Right lobe of liver (tissue), 6 donors: Measurements from ENCODE around the gene NCKAP5. TPM values are rescaled to one million over a fixed set of nuclear protein-coding genes. Genes with fewer than 3 reads are reported as not detected.

Source experiments
- ATAC-seq, 4 donors: fragments of 200-7000 bp; cut with Tn5 transposase; one replicate each; pipeline ENCODE4 v1.9.1; 2020; ENCODE audit warnings: mild to moderate bottlenecking in 4 of 4, moderate library complexity in 4 of 4
- DNase-seq, 3 donors: peaks; one replicate each; pipeline ENCODE4 v3.0.0-alpha.2; 2020
- H3K27ac ChIP-seq, 3 donors: fragments of 200-600 bp; one replicate each; pipeline ENCODE4 v1.8.0; 2022
- H3K27me3 ChIP-seq, 2 donors: fragments of 200-600 bp; one replicate each; pipeline ENCODE4 v1.8.0; 2022
- H3K36me3 ChIP-seq, 4 donors: fragments of 200-600 bp; sonication (generic) in 1 of 4; one replicate each; pipeline versions ENCODE4 v1.5.1 to v1.8.0; 2017 to 2022; ENCODE audit warnings: control low read depth in 1 of 4
- H3K4me1 ChIP-seq, 4 donors: fragments of 200-600 bp; sonication (generic) in 1 of 4; one replicate each; pipeline versions ENCODE4 v1.5.1 to v1.8.0; 2017 to 2022; ENCODE audit warnings: control low read depth in 1 of 4
- H3K4me3 ChIP-seq, 3 donors: fragments of 200-600 bp; one replicate each; pipeline ENCODE4 v1.8.0; 2022
- H3K9me3 ChIP-seq, 4 donors: fragments of 200-600 bp; sonication (generic) in 1 of 4; one replicate each; pipeline versions ENCODE4 v1.5.1 to v1.8.0; 2017 to 2022; ENCODE audit warnings: control low read depth in 1 of 4
- CTCF ChIP-seq, 4 donors: fragments of 200-600 bp in 3 of 4; fragments of 450-650 bp in 1 of 4; IDR thresholded peaks; one replicate each; pipeline versions ENCODE4 v1.5.1 to v1.8.0; 2016 to 2022; ENCODE audit warnings: antibody characterized with exemption in 4 of 4, mild to moderate bottlenecking in 2 of 4
- POLR2A ChIP-seq: fragments of 450-650 bp; IDR thresholded peaks from one replicate; pipeline ENCODE4 v1.6.1; 2017; ENCODE audit warnings: antibody characterized with exemption, mild to moderate bottlenecking
- WGBS: methylation state at CpG from one replicate; pipeline ENCODE4 v1.1.6; 2018; ENCODE audit warnings: low coverage, low lambda C conversion rate; ENCODE audit not compliant: insufficient coverage; ENCODE audit errors: missing lambda C conversion rate; 5-methylcytosine and 5-hydroxymethylcytosine counted together
- intact Hi-C, 2 donors: fragments of 100-400 bp; cut with DNase I; formaldehyde crosslinking; loops; one replicate each; pipeline versions ENCODE4 v1.11.2 to v1.14.1; 2022
- total RNA-seq, 6 experiments: library from RNA; depleted of rRNA in 2 of 6; stranded (reverse); fragments of >200 nt in 2 of 6; fragmentation: NEBNext Ultra II Directional in 3 of 6; extraction: Animal tissue kit (Norgen Biotek cat#: 25700) in 3 of 6; gene quantifications; one replicate each; pipeline versions ENCODE4 v1.1.0 to v1.2.4, GENCODE V29; 2016 to 2023
- donor health status: DM: no; HTN: yes; CAD: no.
- donor health status: DM: no; HTN: no; CAD: no.
- donor health status: DM: no; HTN: no; CAD: no.
- donor health status: DM: no; HTN: yes; CAD: no.
- donor health status: DM: no; HTN: yes; CAD: no.

Gene NCKAP5
- total RNA-seq, 6 experiments from 2014 or later, result 3.6 to 11.7 (median 6.9) TPM

- ATAC-seq (peak; percentile 39 to 84 (median 55)), DNase-seq (peak; percentile 27 to 76 (median 58))
- 33% methylated on average over 1 of the region's 1 CpG for WGBS
- TF ChIP-seq POLR2A, result no peak
- no peak for TF ChIP-seq CTCF (IDR thresholded peaks at IDR 0.05)
- Histone ChIP-seq H3K4me3 (no peak overlapping the region), H3K9me3 (no peaks in the 10 kb centered on the region), H3K27me3 (no peaks in the 10 kb centered on the region), H3K36me3 (no peaks in the 10 kb centered on the region), H3K4me1 (peaks cover 0 to 7% (median 0%) of the 10 kb centered on the region in 4 donors), H3K27ac (no peak overlapping the region)
- intact Hi-C loops, result no loop called here
Measured at GRCh38 chr2:133511679-133512078, 56.6 kb downstream of the NCKAP5 start.

- H3K36me3 ChIP-seq, result no peaks in the 10 kb centered on the region
- H3K4me1 ChIP-seq, result peaks cover 0 to 10% (median 0%) of the 10 kb centered on the region in 4 donors
- intact Hi-C loops, result no loop called here
- no peaks in the 10 kb centered on the region for H3K27me3 ChIP-seq
- TF ChIP-seq POLR2A (no peak), CTCF (IDR thresholded peaks at IDR 0.05) (no peak)
- 95% methylated on average over 4 of the region's 6 CpGs for WGBS
- no peak overlapping the region for H3K27ac ChIP-seq
- ATAC-seq (no peak), DNase-seq (no peak)
- H3K4me3 ChIP-seq, result no peak overlapping the region
- no peaks in the 10 kb centered on the region for H3K9me3 ChIP-seq
Measured at GRCh38 chr2:133509777-133510176, 58.5 kb downstream of the NCKAP5 start.

- WGBS, result 71% methylated on average over 6 of the region's 7 CpGs
- intact Hi-C loops, result no loop called here
- no peak for ATAC-seq
- DNase-seq, result no peak
- Histone ChIP-seq H3K27ac (no peak overlapping the region), H3K9me3 (no peaks in the 10 kb centered on the region), H3K4me1 (peaks cover 0 to 21% (median 1%) of the 10 kb centered on the region in 4 donors), H3K4me3 (no peak overlapping the region), H3K27me3 (no peaks in the 10 kb centered on the region), H3K36me3 (no peaks in the 10 kb centered on the region)
- TF ChIP-seq CTCF (IDR thresholded peaks at IDR 0.05) (no peak), POLR2A (no peak)
Measured at GRCh38 chr2:133508546-133509165, 59.6 kb downstream of the NCKAP5 start.

GRCh38 chr2:133506996-133507395 is 61.3 kb downstream of the NCKAP5 start:
- no peak for ATAC-seq
- DNase-seq, result no peak
- peaks cover 0 to 28% (median 2%) of the 10 kb centered on the region in 4 donors for H3K4me1 ChIP-seq
- no peaks in the 10 kb centered on the region for H3K9me3 ChIP-seq
- intact Hi-C loops, result no loop called here
- no peak for TF ChIP-seq CTCF (IDR thresholded peaks at IDR 0.05)
- TF ChIP-seq POLR2A, result no peak
- H3K4me3 ChIP-seq, result no peak overlapping the region
- no peaks in the 10 kb centered on the region for H3K36me3 ChIP-seq
- 80% methylated on average over 6 of the region's 6 CpGs for WGBS
- H3K27me3 ChIP-seq, result no peaks in the 10 kb centered on the region
- H3K27ac ChIP-seq, result no peak overlapping the region
